ENCODE measurements around the gene TFCP2L1.
"Not testable (repeated sequence)": the region's sequence is repeated elsewhere in the genome, so short reads cannot be mapped to it uniquely, and the experiment has no call there.

DNA sequence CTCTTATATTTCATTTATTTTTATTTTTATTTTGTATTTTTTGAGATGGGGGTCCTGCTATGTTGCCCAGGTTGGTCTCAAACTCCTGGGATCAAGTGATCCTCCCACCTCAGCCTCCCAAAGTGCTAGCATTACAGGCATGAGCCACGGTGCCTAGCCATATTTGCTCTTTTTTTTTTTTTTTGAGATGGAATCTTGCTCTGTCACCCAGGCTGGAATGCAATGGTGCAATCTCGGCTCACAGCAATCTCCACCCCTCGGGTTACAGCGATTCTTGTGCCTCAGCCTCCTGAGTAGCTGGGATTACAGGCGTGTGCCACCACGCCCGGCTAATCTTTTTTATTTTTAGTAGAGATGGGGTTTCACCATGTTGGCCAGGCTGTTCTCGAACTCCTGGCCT lies 46.3 kb upstream of the TFCP2L1 start:
- TF ChIP-seq, protein P1, sequence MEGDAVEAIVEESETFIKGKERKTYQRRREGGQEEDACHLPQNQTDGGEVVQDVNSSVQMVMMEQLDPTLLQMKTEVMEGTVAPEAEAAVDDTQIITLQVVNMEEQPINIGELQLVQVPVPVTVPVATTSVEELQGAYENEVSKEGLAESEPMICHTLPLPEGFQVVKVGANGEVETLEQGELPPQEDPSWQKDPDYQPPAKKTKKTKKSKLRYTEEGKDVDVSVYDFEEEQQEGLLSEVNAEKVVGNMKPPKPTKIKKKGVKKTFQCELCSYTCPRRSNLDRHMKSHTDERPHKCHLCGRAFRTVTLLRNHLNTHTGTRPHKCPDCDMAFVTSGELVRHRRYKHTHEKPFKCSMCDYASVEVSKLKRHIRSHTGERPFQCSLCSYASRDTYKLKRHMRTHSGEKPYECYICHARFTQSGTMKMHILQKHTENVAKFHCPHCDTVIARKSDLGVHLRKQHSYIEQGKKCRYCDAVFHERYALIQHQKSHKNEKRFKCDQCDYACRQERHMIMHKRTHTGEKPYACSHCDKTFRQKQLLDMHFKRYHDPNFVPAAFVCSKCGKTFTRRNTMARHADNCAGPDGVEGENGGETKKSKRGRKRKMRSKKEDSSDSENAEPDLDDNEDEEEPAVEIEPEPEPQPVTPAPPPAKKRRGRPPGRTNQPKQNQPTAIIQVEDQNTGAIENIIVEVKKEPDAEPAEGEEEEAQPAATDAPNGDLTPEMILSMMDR (IDR thresholded peaks at IDR 0.05; ENCODE audit: insufficient read depth, low read length, poor library complexity, severe bottlenecking) = not testable (repeated sequence)
- TF ChIP-seq EZH2phosphoT487 (conservative IDR thresholded peaks at IDR 0.05; ENCODE audit: low read length) = not testable (repeated sequence)
